DOHH2 (cell line): ENCODE measurements around the gene ITGA1.

Experiments used
- H3F3A ChIP-seq: fragments of 200-600 bp; sonication (generic), shearing (Covaris generic); 2 replicates; pipeline ENCODE4 v1.6.0; 2016; ENCODE audit warnings: antibody characterized with exemption, mild to moderate bottlenecking; ENCODE audit not compliant: control insufficient read depth, insufficient read depth
- H3K27ac ChIP-seq: fragments of 200-600 bp; sonication (generic); 2 replicates; pipeline ENCODE4 v1.5.1; 2014; ENCODE audit warnings: low read depth, mild to moderate bottlenecking, low read length, moderate library complexity
- H3K27me3 ChIP-seq: fragments of 200-600 bp; sonication (generic); 2 replicates; pipeline ENCODE4 v1.6.1; 2014; ENCODE audit warnings: mild to moderate bottlenecking, low read length, mixed read lengths; ENCODE audit not compliant: control insufficient read depth
- H3K36me3 ChIP-seq: fragments of 200-600 bp; sonication (generic); 2 replicates; pipeline ENCODE4 v1.6.1; 2014; ENCODE audit warnings: mild to moderate bottlenecking, low read length, moderate library complexity, mixed read lengths; ENCODE audit not compliant: control insufficient read depth
- H3K4me1 ChIP-seq: fragments of 200-600 bp; sonication (generic); 2 replicates; pipeline ENCODE4 v1.6.1; 2014; ENCODE audit warnings: mild to moderate bottlenecking, low read length, mixed read lengths; ENCODE audit not compliant: control insufficient read depth
- H3K4me2 ChIP-seq: fragments of 200-600 bp; sonication (generic); 2 replicates; pipeline ENCODE4 v1.6.0; 2014; ENCODE audit warnings: mild to moderate bottlenecking, low read length, moderate library complexity
- H3K4me3 ChIP-seq: fragments of 200-600 bp; sonication (generic); 2 replicates; pipeline ENCODE4 v1.5.1; 2014; ENCODE audit warnings: mild to moderate bottlenecking, low read length, mixed read lengths
- H3K79me2 ChIP-seq: fragments of 200-600 bp; sonication (generic); 2 replicates; pipeline ENCODE4 v1.6.1; 2014; ENCODE audit warnings: mild to moderate bottlenecking, low read length, mixed read lengths; ENCODE audit not compliant: control insufficient read depth
- H3K9me2 ChIP-seq: fragments of 200-600 bp; sonication (generic); replicated peaks from 2 replicates; pipeline ENCODE4 v1.6.1; 2014; ENCODE audit warnings: mild to moderate bottlenecking, low read length, mixed read lengths; ENCODE audit not compliant: control insufficient read depth
- H3K9me3 ChIP-seq: fragments of 200-600 bp; sonication (generic); 2 replicates; pipeline ENCODE4 v1.6.1; 2014; ENCODE audit warnings: antibody characterized with exemption, low read length, mixed read lengths; ENCODE audit not compliant: control insufficient read depth, insufficient read depth
- H4K20me1 ChIP-seq: fragments of 200-600 bp; sonication (generic); 2 replicates; pipeline ENCODE4 v1.6.0; 2014; ENCODE audit warnings: low read depth, mild to moderate bottlenecking, antibody characterized with exemption, low read length, moderate library complexity; ENCODE audit not compliant: control insufficient read depth, insufficient read depth
- EZH2phosphoT487 ChIP-seq: fragments of 200-600 bp; sonication (generic); IDR thresholded peaks from 2 replicates; pipeline ENCODE4 v1.6.1; 2017; ENCODE audit warnings: borderline replicate concordance, mild to moderate bottlenecking, antibody characterized with exemption, low read length, moderate library complexity, mixed read lengths
- TF ChIP-seq, protein P1 (sequence below): fragments of 200-600 bp; sonication (generic); IDR thresholded peaks from one replicate; pipeline ENCODE4 v1.5.1; 2014; ENCODE audit warnings: antibody characterized with exemption, mild to moderate bottlenecking, low read depth, low read length; ENCODE audit not compliant: poor library complexity, severe bottlenecking

Gene ITGA1

DNA sequence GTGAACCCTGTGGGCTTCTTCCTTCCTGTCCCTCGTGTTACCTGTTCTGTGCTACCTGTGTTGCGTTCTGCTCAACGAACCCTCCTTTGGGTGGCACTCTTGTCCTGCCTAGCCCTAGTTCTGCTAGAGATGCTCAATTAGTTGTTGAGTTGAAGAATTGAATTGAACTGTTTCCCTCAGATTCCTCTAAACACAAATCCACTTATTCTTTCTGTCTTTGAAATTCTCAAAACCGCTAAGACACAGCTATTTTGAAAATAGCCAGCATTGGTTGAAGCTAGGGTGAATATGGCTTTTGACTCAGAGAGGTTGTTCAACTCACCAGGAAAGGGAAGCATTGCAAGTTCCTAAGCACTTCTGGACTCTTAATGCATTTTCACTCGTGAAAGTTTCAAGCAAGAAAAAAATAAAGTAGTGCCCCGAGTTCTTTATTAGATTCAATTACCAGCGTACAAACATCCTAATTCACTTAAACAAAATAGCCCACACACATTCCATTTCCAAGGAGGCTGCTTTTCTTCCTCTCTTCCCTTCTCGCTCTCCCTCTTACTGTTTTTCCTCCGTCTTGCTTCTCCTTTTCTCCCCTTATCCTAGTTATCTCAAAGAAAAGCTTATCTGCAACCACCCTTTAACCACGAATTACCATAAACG lies 642 bp upstream of the ITGA1 start:
- Histone ChIP-seq H3K9me2 (no peaks in the 10 kb centered on the region), H3F3A (no peaks in the 10 kb centered on the region), H3K27ac (no peak overlapping the region), H3K79me2 (no peaks in the 10 kb centered on the region), H3K27me3 (peaks cover 24% of the 10 kb centered on the region), H3K4me2 (peak overlapping the region; percentile 48), H3K9me3 (no peaks in the 10 kb centered on the region), H3K4me1 (no peaks in the 10 kb centered on the region), H3K4me3 (no peak overlapping the region), H4K20me1 (no peaks in the 10 kb centered on the region), H3K36me3 (no peaks in the 10 kb centered on the region)
- TF ChIP-seq, protein P1, sequence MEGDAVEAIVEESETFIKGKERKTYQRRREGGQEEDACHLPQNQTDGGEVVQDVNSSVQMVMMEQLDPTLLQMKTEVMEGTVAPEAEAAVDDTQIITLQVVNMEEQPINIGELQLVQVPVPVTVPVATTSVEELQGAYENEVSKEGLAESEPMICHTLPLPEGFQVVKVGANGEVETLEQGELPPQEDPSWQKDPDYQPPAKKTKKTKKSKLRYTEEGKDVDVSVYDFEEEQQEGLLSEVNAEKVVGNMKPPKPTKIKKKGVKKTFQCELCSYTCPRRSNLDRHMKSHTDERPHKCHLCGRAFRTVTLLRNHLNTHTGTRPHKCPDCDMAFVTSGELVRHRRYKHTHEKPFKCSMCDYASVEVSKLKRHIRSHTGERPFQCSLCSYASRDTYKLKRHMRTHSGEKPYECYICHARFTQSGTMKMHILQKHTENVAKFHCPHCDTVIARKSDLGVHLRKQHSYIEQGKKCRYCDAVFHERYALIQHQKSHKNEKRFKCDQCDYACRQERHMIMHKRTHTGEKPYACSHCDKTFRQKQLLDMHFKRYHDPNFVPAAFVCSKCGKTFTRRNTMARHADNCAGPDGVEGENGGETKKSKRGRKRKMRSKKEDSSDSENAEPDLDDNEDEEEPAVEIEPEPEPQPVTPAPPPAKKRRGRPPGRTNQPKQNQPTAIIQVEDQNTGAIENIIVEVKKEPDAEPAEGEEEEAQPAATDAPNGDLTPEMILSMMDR, result peak; percentile 43
- no peak for TF ChIP-seq EZH2phosphoT487

DNA sequence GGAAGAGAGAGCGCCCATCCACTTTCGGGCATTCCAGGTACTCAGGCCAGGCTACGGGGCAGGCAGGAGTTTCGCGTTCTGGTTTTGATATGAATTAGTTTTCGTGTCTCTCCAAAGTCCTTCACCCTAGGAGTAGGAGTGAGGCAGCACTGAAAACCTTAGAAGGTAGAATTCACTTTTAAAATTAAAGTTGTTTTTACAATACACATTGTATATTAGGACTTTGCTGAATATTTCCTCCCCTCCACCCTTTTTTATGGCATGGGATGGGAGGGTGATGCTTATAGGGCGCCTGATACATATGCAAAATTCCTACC lies 747 bp downstream of the ITGA1 start:
- Histone ChIP-seq H3K27ac (no peak overlapping the region), H3K79me2 (no peaks in the 10 kb centered on the region), H3K4me2 (peak overlapping the region; percentile 48; the same call in 1 of the 2 replicates)

DNA sequence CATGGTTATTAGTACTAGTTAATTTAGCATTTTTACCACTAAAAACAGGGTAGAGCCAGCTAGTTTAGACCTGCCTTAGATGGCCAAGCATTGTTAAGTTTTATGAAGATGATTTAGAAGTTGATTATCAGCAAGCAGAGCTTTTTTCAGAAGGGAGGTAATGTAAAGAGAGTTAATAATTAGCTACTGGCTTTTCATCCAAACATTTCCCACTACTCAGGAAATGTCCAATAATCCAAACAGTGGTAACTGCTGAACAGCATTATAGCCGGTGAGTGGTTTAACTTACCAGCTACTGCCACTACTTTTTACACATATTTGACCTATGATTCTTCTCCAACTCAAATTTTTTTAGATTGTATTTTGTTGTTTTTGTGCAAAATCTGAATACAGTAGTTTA lies 1.7 kb downstream of the ITGA1 start:
- Histone ChIP-seq H3K27ac (no peak overlapping the region), H3K4me1 (no peaks in the 10 kb centered on the region), H3F3A (no peaks in the 10 kb centered on the region), H4K20me1 (no peaks in the 10 kb centered on the region), H3K9me2 (no peaks in the 10 kb centered on the region), H3K27me3 (peaks cover 24% of the 10 kb centered on the region), H3K4me2 (no peak overlapping the region), H3K9me3 (no peaks in the 10 kb centered on the region), H3K36me3 (no peaks in the 10 kb centered on the region), H3K4me3 (no peak overlapping the region), H3K79me2 (no peaks in the 10 kb centered on the region)
- no peak for TF ChIP-seq EZH2phosphoT487
- TF ChIP-seq, protein P1, result no peak

More for the DNA sequence above, 747 bp downstream of the ITGA1 start:
- H3K9me2 ChIP-seq, result no peaks in the 10 kb centered on the region
- no peaks in the 10 kb centered on the region for H4K20me1 ChIP-seq
- no peaks in the 10 kb centered on the region for H3K36me3 ChIP-seq
- no peaks in the 10 kb centered on the region for H3K9me3 ChIP-seq
- peaks cover 24% of the 10 kb centered on the region for H3K27me3 ChIP-seq
- no peaks in the 10 kb centered on the region for H3F3A ChIP-seq
- H3K4me1 ChIP-seq, result no peaks in the 10 kb centered on the region
- no peak overlapping the region for H3K4me3 ChIP-seq
- no peak for TF ChIP-seq EZH2phosphoT487
- TF ChIP-seq, protein P1, result no peak
